GM12874 (cell line): ENCODE data around the gene KRT83.

ENCODE experiments used
- TF ChIP-seq, protein P1 (sequence below): IDR thresholded peaks from 2 replicates; pipeline ENCODE4 v1.5.1; 2011; ENCODE audit warnings: low read depth, mild to moderate bottlenecking, control low read depth, low read length, moderate library complexity; ENCODE audit not compliant: insufficient read depth

Gene KRT83

GRCh38 chr12:52279422-52280318 is 41.5 kb downstream of the KRT83 start:
- TF ChIP-seq, protein P1, sequence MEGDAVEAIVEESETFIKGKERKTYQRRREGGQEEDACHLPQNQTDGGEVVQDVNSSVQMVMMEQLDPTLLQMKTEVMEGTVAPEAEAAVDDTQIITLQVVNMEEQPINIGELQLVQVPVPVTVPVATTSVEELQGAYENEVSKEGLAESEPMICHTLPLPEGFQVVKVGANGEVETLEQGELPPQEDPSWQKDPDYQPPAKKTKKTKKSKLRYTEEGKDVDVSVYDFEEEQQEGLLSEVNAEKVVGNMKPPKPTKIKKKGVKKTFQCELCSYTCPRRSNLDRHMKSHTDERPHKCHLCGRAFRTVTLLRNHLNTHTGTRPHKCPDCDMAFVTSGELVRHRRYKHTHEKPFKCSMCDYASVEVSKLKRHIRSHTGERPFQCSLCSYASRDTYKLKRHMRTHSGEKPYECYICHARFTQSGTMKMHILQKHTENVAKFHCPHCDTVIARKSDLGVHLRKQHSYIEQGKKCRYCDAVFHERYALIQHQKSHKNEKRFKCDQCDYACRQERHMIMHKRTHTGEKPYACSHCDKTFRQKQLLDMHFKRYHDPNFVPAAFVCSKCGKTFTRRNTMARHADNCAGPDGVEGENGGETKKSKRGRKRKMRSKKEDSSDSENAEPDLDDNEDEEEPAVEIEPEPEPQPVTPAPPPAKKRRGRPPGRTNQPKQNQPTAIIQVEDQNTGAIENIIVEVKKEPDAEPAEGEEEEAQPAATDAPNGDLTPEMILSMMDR = no peak

GRCh38 chr12:52278575-52279421 is 42.4 kb downstream of the KRT83 start:
- TF ChIP-seq, protein P1 = peak; percentile 99

DNA sequence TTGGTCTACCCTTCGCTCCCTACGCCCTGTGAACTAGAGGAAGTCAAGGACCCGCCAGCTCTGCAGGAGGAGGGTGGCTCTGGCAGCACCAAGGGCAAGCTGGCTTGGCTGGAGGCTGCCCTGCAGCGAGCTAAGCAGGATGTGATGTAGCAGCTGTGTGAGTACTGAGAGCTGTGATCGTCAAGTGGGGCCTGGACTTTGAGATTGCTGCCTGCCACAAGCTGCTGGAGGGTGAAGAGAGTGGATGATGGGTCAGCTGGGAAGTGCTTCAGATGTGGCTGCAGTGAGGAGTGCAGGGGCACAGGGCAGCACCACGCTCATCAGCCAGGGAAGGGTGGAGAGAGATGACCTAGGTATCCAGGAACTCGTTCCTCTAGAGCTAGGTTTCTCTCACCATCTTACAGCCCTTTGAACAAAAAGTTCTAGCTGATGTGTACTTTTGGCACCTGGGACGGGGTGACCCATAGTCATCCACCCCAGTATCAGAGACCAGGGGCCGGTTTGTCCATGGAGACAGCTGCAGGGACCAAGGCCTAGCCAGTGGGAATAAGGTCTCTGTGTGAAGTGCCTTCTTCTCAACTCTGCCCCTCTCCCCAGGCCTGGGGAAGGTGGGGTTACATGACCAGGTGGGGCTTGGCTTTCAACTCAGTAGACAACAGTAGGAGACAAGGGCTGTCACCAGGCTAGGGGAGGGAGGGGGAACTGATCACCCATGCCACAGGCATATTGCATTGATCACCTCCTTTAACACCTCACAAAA is 43.5 kb downstream of the KRT83 start:
- TF ChIP-seq, protein P1 = no peak

DNA sequence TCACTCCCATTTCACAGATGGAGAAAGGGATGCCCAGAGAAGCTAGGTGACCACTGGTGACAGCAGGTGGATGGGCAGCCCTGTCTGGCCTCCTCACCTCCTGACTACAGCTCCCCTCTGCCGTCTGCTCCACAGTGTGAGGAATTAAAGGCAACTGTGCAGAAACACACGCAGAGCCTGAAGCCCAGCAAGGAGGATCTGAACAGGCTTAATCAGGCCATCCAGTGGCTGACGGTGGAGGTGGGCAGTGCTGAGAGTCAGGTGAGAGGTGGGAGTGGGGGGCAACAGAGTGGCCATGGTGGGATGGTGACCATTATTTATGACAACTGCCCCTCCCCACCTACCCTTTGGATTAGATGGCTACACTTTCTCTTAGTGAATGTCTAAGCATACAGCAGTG is 45.5 kb downstream of the KRT83 start:
- TF ChIP-seq, protein P1 = no peak

- TF ChIP-seq, protein P1 = no peak
Measured at GRCh38 chr12:52274521-52275120, 46.6 kb downstream of the KRT83 start, which contains the start of gene KRT86. Gene KRT86, plus strand, starts transcription at chr12:52274645. Its CDS starts 27,272 bp downstream, at chr12:52301917.

GRCh38 chr12:52271158-52271557 is 50.0 kb downstream of the KRT83 start:
- TF ChIP-seq, protein P1 = no peak
